ENCODE results near the gene TRAP1. TPM values are rescaled to one million over a fixed set of nuclear protein-coding genes. Genes with fewer than 3 reads are reported as not detected.
"Not testable (repeated sequence)": the region's sequence is repeated elsewhere in the genome, so short reads cannot be mapped to it uniquely, and the experiment has no call there.

Gene TRAP1
- total RNA-seq, 1 donor from 2014 or later, result 111 TPM

DNA sequence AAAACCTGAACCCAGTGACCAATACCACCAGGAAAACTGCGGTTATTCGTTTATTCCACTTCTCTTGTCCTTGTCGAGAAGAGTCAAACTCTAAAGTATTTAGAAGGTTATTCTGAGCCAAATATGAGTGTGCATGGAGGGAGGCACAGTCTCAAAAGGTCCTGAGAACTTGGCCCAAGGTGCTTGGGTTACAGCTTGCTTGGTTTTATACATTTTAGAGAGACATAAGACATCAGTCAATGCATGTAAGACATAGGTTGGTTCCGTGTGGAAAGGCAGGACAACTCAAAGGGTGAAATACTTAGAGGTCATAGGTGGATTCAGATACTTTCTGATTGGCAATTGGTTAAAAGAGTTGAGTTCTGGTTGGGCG lies 681 bp upstream of the TRAP1 start:
- Histone ChIP-seq H3K27me3 (no peaks in the 10 kb centered on the region), H3K36me3 (no peaks in the 10 kb centered on the region), H3K4me3 (peak overlapping the region; percentile 95 to 98), H3K9me3 (no peaks in the 10 kb centered on the region), H3K27ac (peak overlapping the region; percentile 73), H3K4me1 (peaks cover 22% of the 10 kb centered on the region)
- intact Hi-C loops (cut with DNase I), result no loop called here
- no peak for DNase-seq (ENCODE audit: extremely low spot score in 2 of 2)
- TF ChIP-seq, protein P1, sequence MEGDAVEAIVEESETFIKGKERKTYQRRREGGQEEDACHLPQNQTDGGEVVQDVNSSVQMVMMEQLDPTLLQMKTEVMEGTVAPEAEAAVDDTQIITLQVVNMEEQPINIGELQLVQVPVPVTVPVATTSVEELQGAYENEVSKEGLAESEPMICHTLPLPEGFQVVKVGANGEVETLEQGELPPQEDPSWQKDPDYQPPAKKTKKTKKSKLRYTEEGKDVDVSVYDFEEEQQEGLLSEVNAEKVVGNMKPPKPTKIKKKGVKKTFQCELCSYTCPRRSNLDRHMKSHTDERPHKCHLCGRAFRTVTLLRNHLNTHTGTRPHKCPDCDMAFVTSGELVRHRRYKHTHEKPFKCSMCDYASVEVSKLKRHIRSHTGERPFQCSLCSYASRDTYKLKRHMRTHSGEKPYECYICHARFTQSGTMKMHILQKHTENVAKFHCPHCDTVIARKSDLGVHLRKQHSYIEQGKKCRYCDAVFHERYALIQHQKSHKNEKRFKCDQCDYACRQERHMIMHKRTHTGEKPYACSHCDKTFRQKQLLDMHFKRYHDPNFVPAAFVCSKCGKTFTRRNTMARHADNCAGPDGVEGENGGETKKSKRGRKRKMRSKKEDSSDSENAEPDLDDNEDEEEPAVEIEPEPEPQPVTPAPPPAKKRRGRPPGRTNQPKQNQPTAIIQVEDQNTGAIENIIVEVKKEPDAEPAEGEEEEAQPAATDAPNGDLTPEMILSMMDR (IDR thresholded peaks at IDR 0.05), result no peak
- TF ChIP-seq POLR2AphosphoS5 (IDR thresholded peaks at IDR 0.05; ENCODE audit: insufficient read depth in 1 of 2, low read depth in 1 of 2) (no peak), POLR2A (IDR thresholded peaks at IDR 0.05) (no peak)

DNA sequence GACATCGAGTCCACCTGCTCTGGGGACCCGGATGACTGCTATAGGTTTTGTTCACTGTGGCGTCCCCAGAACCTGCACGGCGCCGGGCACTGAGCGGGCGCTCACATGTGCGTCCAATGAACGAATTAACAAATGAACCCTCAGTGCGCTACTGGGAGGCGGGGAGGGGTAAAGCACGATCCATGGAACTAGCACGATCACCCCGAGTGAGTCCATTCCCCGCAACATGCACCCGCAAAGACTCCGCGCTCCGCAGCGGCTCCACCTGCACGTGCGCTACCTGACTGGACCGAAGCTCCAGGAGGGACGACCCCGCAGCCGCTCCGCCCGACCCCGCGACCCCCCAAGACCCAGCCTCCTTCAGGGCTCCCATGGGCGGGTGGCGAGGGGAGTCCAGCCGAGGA lies 491 bp downstream of the TRAP1 start:
- Histone ChIP-seq H3K9me3 (no peaks in the 10 kb centered on the region), H3K27me3 (no peaks in the 10 kb centered on the region), H3K36me3 (no peaks in the 10 kb centered on the region), H3K4me3 (peak overlapping the region; percentile 95 to 98), H3K27ac (peak overlapping the region; percentile 73), H3K4me1 (peaks cover 27% of the 10 kb centered on the region)
- no peak for DNase-seq (ENCODE audit: extremely low spot score in 2 of 2)
- TF ChIP-seq POLR2AphosphoS5 (IDR thresholded peaks at IDR 0.05; ENCODE audit: insufficient read depth in 1 of 2, low read depth in 1 of 2) (no peak), POLR2A (IDR thresholded peaks at IDR 0.05) (no peak)
- TF ChIP-seq, protein P1 (IDR thresholded peaks at IDR 0.05), result no peak
- intact Hi-C loops (cut with DNase I), result no loop called here

DNA sequence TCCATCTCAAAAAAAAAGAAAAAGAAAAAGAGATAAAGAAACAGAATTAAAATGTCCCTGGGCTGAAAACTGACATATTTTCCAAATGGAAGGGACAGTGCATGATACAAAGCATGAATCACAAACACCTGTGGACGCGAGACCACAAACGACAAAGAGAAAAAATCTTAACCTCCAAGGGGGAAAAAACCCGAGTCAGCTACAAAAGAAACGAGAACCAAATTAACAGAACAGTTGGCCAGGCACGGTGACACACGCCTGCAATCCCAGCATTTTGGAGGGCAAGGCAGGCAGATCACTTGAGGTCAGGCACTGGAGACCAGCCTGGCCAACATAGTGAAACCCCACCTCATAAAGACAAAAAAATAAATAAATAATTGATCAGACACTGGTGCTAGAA lies 1.9 kb downstream of the TRAP1 start:
- H3K36me3 ChIP-seq, result no peaks in the 10 kb centered on the region
- H3K27me3 ChIP-seq, result no peaks in the 10 kb centered on the region
- no peak overlapping the region for H3K27ac ChIP-seq
- no peak overlapping the region for H3K4me3 ChIP-seq
- peaks cover 27% of the 10 kb centered on the region for H3K4me1 ChIP-seq
- H3K9me3 ChIP-seq, result no peaks in the 10 kb centered on the region
- DNase-seq (ENCODE audit: extremely low spot score in 2 of 2), result no peak
- intact Hi-C loops (cut with DNase I), result no loop called here
- TF ChIP-seq, protein P1 (IDR thresholded peaks at IDR 0.05), result no peak
- TF ChIP-seq POLR2A (IDR thresholded peaks at IDR 0.05) (no peak), POLR2AphosphoS5 (IDR thresholded peaks at IDR 0.05; ENCODE audit: insufficient read depth in 1 of 2, low read depth in 1 of 2) (no peak)

DNA sequence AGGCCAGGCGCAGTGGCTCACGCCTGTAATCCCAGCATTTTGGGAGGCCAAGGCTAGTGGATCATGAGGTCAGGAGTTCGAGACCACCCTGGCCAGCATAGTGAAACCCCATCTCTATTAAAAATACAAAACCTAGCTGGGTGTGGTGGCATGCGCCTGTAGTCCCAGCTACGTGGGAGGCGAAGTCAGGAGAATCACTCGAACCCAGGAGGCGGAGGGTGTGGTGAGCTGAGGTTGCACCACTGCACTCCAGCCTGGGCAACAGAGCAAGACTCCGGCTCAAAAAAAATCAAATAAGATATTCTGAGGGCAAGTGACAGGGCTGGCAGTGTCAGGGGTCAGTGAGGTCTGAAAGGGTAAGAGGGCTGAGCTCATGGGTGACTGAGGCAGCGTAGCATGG lies 2.9 kb downstream of the TRAP1 start:
- H3K27ac ChIP-seq; H3K36me3 ChIP-seq; H3K4me3 ChIP-seq; intact Hi-C loops (cut with DNase I); DNase-seq (ENCODE audit: extremely low spot score in 2 of 2); H3K9me3 ChIP-seq; H3K27me3 ChIP-seq: not testable (repeated sequence)
- peaks cover 27% of the 10 kb centered on the region for H3K4me1 ChIP-seq

DNA sequence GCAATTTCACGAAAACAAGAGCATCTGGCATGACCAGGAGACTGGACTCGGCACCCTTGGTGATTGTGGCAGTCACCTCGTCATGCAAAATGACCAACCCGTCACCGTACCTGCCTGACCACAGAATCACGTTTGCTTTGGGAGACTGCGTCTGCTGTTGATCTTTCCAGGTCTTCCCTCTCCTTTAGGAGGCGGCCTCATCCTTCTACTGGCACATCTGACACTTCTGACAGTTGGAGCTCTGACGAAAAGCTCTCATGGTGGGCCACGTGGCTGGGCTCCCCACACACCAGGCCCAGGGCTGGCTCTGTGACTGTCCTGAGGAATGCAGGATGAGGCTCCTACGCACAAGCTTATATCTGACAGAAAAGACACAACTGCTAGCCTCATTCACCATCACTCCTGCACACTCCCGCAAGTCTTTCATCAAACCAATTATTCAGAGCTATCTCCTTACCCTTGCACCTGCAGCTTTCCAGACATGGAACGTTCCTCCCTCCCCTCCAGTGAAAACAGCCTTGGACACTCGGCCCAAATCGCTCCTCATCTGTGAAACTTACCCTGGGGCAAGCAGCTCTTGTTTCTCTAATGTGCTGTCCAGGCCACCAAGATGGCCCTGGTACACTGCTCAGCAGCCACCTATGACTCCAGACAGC lies 3.6 kb downstream of the TRAP1 start:
- no peak for DNase-seq (ENCODE audit: extremely low spot score in 2 of 2)
- Histone ChIP-seq H3K27ac (no peak overlapping the region), H3K27me3 (no peaks in the 10 kb centered on the region), H3K36me3 (no peaks in the 10 kb centered on the region), H3K4me3 (no peak overlapping the region), H3K4me1 (peaks cover 27% of the 10 kb centered on the region), H3K9me3 (no peaks in the 10 kb centered on the region)
- no peak for TF ChIP-seq POLR2AphosphoS5 (IDR thresholded peaks at IDR 0.05; ENCODE audit: insufficient read depth in 1 of 2, low read depth in 1 of 2)
- TF ChIP-seq, protein P1 (IDR thresholded peaks at IDR 0.05), result no peak
- TF ChIP-seq POLR2A (IDR thresholded peaks at IDR 0.05), result no peak
- intact Hi-C loops (cut with DNase I), result no loop called here

Data from vagina (tissue), 2 donors.